ENCODE measurements around the gene UTP15.

- TF ChIP-seq CTCF (conservative IDR thresholded peaks at IDR 0.05 in 1 of 2, IDR thresholded peaks at IDR 0.05 in 1 of 2; ENCODE audit: low read depth in 1 of 2, low read length in 2 of 2) = no peak
- TF ChIP-seq EZH2 (IDR thresholded peaks at IDR 0.05; ENCODE audit: low read length, missing control alignments) = no peak
These were observed 1.5 kb upstream of the UTP15 start for GRCh38 chr5:73564018-73564417.
